Fibroblast of villous mesenchyme (primary cell): Measurements from ENCODE around the gene KDM2A. TPM values are rescaled to one million over a fixed set of nuclear protein-coding genes. Genes with fewer than 3 reads are reported as not detected.

Source experiments
- DNase-seq: peaks from one replicate; pipeline ENCODE4 v3.0.0-alpha.2; 2010; ENCODE audit warnings: low read depth
- H3K4me3 ChIP-seq: 2 replicates; pipeline ENCODE4 v1.5.1; 2011; ENCODE audit warnings: low read depth, mild to moderate bottlenecking, low read length
- CTCF ChIP-seq: IDR thresholded peaks from 2 replicates; pipeline ENCODE4 v1.5.1; 2012; ENCODE audit warnings: low read depth, mild to moderate bottlenecking, low read length; ENCODE audit not compliant: insufficient read depth
- total RNA-seq: library from RNA; depleted of rRNA; stranded (reverse); fragments of >200 nt; gene quantifications from 2 replicates; pipeline ENCODE4 v1.2.3, GENCODE V29; 2012

The KDM2A gene
- total RNA-seq, 1 donor: 50.5 TPM

DNA sequence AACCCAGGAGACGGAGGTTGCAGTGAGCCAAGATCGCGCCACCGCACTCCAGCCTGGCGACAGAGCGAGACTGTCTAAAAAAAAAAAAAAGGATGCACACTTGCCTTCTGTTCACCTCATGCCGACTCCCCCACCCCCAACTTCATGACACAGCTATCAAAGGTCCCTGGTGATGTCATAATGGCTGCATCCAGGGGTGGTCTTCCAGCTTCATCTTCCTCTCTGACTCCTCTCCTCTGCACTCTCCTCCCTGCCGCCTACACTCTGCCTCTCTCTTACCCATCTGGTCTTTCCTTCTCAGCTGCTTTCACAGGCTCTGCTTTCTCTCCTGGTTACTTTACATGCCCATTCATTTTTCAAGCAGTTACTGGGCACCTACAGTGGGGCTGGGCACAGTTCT is 16.4 kb upstream of the KDM2A start:
- no peak for TF ChIP-seq CTCF
- DNase-seq: no peak
- H3K4me3 ChIP-seq: no peak overlapping the region

DNA sequence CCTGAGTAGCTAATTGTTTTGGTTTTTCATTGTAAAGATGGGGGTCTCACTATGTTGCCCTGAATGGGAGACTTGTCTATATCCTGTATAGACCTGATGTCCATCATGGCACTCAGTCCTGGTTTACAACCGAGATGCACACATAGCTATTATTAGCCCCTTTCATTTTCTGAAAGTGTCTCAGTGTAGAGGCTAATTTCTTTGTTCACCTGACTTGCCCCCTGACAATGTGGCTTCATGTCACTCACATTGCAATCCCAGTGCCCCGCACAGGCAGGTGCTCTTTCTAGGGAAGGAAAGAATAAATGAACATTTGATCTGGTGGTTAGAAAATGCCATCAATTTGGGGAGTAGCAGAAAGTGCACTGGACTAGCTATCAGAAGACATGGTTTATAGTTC is 13.1 kb upstream of the KDM2A start:
- no peak overlapping the region for H3K4me3 ChIP-seq
- no peak for TF ChIP-seq CTCF
- DNase-seq: no peak

DNA sequence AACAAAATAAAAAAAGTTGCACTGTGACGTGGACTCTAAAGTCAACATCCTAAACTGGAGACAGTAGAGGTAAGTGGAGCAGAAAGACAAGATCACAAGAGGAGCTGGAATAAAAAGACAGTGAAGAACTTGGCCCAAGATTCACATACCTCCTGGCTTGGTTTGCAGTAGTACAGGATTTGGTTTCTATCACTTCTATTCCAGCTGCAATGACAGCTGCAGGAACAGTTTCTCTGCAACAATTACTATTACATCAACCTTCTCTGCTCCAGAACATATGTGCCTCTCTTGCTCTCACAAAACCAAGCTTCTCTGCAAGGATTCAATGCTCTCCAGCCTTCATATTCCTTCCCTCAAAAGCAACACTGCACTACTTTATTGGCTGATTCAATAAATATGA is 7.8 kb upstream of the KDM2A start:
- H3K4me3 ChIP-seq: no peak overlapping the region
- peak; percentile 52 for DNase-seq
- no peak for TF ChIP-seq CTCF

- TF ChIP-seq CTCF: no peak
- no peak overlapping the region for H3K4me3 ChIP-seq
- DNase-seq: no peak
These were observed 5.8 kb upstream of the KDM2A start for GRCh38 chr11:67113231-67113721.

DNA sequence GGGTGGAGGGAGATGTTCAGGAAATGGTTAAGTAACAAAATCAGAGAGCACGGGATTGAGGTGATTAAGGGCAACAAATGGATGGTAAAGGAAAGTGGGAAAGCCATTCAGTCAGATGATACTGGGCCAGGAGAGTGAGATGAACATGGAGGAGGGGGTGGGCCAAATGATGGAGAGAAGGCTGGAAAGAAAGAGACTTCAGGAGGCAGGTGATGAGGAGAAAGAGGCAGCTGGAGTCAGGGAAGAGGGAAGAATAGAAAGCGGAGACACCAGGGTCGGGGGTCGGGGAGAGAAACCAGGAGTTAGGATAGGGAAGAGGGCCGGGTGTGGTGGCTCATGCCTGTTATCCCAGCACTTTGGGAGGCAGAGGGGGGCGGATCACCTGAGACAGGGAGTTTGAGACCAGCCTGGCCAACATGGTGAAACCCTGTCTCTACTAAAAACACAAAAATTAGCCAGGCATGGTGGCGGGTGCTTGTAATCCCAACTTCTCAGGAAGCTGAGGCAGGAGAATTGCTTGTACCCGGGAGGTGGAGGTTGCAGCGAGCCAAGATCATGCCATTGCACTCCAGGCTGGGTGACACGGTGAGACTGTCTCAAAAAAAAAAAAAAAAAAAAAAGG is 4.7 kb upstream of the KDM2A start:
- no peak for DNase-seq
- TF ChIP-seq CTCF: no peak
- no peak overlapping the region for H3K4me3 ChIP-seq

DNA sequence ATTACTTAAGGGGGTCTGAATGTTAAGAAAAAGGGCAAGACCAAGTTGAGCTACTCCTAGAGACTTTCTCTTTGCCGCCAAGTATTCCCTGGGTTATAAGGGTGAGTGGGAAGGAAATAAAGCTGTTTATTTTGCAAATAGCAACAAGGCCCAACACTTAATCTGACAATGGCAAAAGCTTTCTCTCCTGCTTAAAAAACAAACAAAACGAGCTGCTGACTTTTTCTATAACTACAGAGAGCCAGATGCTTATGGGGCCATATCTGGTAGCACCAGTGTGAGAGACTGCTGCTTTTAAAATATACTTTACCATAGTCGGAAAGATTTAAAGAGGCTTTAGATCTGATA is 2.3 kb upstream of the KDM2A start:
- DNase-seq: no peak
- no peak overlapping the region for H3K4me3 ChIP-seq
- no peak for TF ChIP-seq CTCF

GRCh38 chr11:67117176-67117575 is 1.9 kb upstream of the KDM2A start:
- DNase-seq: peak; percentile 13
- TF ChIP-seq CTCF: no peak
- no peak overlapping the region for H3K4me3 ChIP-seq
